K562 (cell line): ENCODE data around the gene SRMS. TPM values are rescaled to one million over a fixed set of nuclear protein-coding genes. Genes with fewer than 3 reads are reported as not detected.

ENCODE experiments used
- ATAC-seq: fragments of 200-7000 bp; cut with Tn5 transposase; 3 replicates; pipeline ENCODE4 v1.9.1; 2020; ENCODE audit warnings: moderate library complexity
- BruUV-seq: library from RNA; stranded (reverse); fragments of 400-500 nt; replicated peaks from 2 replicates; lab custom pipeline; 2021; lab: Mats Ljungman, UMichigan
- CTCF ChIA-PET: fragments of 300-600 bp; formaldehyde crosslinking; extraction: SDS; loops from one replicate; lab custom pipeline; 2021; ENCODE audit warnings: low intra/inter-chr PET ratio; lab: Yijun Ruan, JAX
- POLR2A ChIA-PET: fragments of 300-600, 350-650 bp; sonication (Branson Sonifier 250); formaldehyde crosslinking; extraction: SDS; loops from one replicate; lab custom pipeline; 2021; ENCODE audit warnings: antibody characterized with exemption, inconsistent platforms; lab: Yijun Ruan, JAX
- DNase-seq, 4 experiments: peaks; one replicate each; pipeline versions ENCODE4 v3.0.0 to v3.0.0-alpha.2; 2011 to 2018; ENCODE audit warnings: low spot score in 3 of 4, mixed read lengths in 3 of 4; ENCODE audit errors: extremely low read depth in 1 of 4
- FAIRE-seq: peaks from 2 replicates; lab custom pipeline; 2011; peaks lifted over from hg19 to GRCh38; lab: Jason Lieb, UNC
- H2AFZ ChIP-seq: 2 replicates; pipeline ENCODE4 v1.6.0; 2011; ENCODE audit warnings: low read depth, low read length, control low read depth, inconsistent platforms
- H3K27ac ChIP-seq: fragments of 200-600 bp; 3 replicates; pipeline ENCODE4 v1.8.0; 2011; ENCODE audit warnings: low read depth, mild to moderate bottlenecking, control low read depth, inconsistent platforms, low read length, moderate library complexity, mixed read lengths; ENCODE audit errors: extremely low read depth
- H3K27me3 ChIP-seq, 2 experiments: fragments of 300-600 bp in 1 of 2; 2 replicates in 1 of 2; 3 replicates in 1 of 2; pipeline versions ENCODE4 v1.6.0 to v1.8.0; 2011; ENCODE audit warnings: inconsistent platforms in 2 of 2, low read length in 2 of 2, mild to moderate bottlenecking in 1 of 2, mixed read lengths in 1 of 2, moderate library complexity in 1 of 2; ENCODE audit not compliant: control insufficient read depth in 2 of 2, insufficient read depth in 2 of 2
- H3K36me3 ChIP-seq: fragments of 300-600 bp; 3 replicates; pipeline ENCODE4 v1.8.0; 2011; ENCODE audit warnings: mild to moderate bottlenecking, low read length, inconsistent platforms; ENCODE audit not compliant: control insufficient read depth, insufficient read depth
- H3K4me1 ChIP-seq, 2 experiments: fragments of 200-600 bp in 1 of 2; replicated peaks in 1 of 2; 2 replicates in 1 of 2; 3 replicates in 1 of 2; pipeline versions ENCODE4 v1.5.1 to v1.8.0; 2011; ENCODE audit warnings: inconsistent platforms in 2 of 2, low read length in 2 of 2, mild to moderate bottlenecking in 1 of 2, mixed read lengths in 1 of 2, moderate library complexity in 1 of 2; ENCODE audit not compliant: control insufficient read depth in 2 of 2, insufficient read depth in 2 of 2
- H3K4me2 ChIP-seq: 2 replicates; pipeline ENCODE4 v1.6.1; 2011; ENCODE audit warnings: low read length, control low read depth, inconsistent platforms, mixed read lengths; ENCODE audit not compliant: insufficient read depth
- H3K4me3 ChIP-seq: fragments of 200-600 bp; sonication (generic), shearing (Covaris generic); 2 replicates; pipeline ENCODE4 v1.5.1; 2016; ENCODE audit warnings: control low read depth, inconsistent platforms
- H3K79me2 ChIP-seq: fragments of 200-600 bp; 3 replicates; pipeline ENCODE4 v1.8.0; 2011; ENCODE audit warnings: low read length, inconsistent platforms; ENCODE audit not compliant: control insufficient read depth, insufficient read depth
- H3K9ac ChIP-seq, 2 experiments: 2 replicates each; pipeline versions ENCODE4 v1.6.0 to v1.6.1; 2011; ENCODE audit warnings: low read depth in 2 of 2, low read length in 2 of 2, control low read depth in 1 of 2, inconsistent platforms in 1 of 2, mild to moderate bottlenecking in 1 of 2, mixed read lengths in 1 of 2; ENCODE audit not compliant: insufficient read depth in 1 of 2
- H3K9me1 ChIP-seq: one replicate; pipeline ENCODE4 v1.6.0; 2011; ENCODE audit warnings: inconsistent platforms, mild to moderate bottlenecking, low read length, moderate library complexity; ENCODE audit not compliant: control insufficient read depth, insufficient read depth
- H3K9me3 ChIP-seq: replicated peaks from 2 replicates; pipeline ENCODE4 v1.5.1; 2011; ENCODE audit warnings: low read depth, low read length, inconsistent platforms; ENCODE audit not compliant: control insufficient read depth, insufficient read depth
- H4K20me1 ChIP-seq: replicated peaks from 2 replicates; pipeline ENCODE4 v1.6.1; 2011; ENCODE audit warnings: low read length, inconsistent platforms, mixed read lengths; ENCODE audit not compliant: control insufficient read depth, insufficient read depth
- HMGN3 ChIP-seq: IDR thresholded peaks from 2 replicates; pipeline ENCODE4 v1.6.1; 2011; ENCODE audit warnings: borderline replicate concordance, low read depth, mild to moderate bottlenecking, mixed read lengths, low read length; ENCODE audit not compliant: insufficient read length; ENCODE audit errors: extremely low read depth
- ZNF740 ChIP-seq, 3 experiments: fragments of 200-800 bp in 1 of 3; sonication (Bioruptor generic) in 1 of 3; sonication (generic) in 1 of 3; formaldehyde crosslinking in 1 of 3; IDR thresholded peaks; 2 replicates each; pipeline versions ENCODE4 v1.6.1 to v1.8.0; 2016 to 2022; ENCODE audit warnings: mild to moderate bottlenecking in 2 of 3, missing compliant biosample characterization in 2 of 3, missing genetic modification characterization in 2 of 3, missing genetic modification reagents in 1 of 3
- WGBS: fragments of 100-300 bp; shearing (Covaris generic); methylation state at CpG from one replicate; pipeline ENCODE4 v1.1.6; 2016; ENCODE audit warnings: low coverage, mixed read lengths; ENCODE audit not compliant: insufficient coverage; ENCODE audit errors: missing lambda C conversion rate; 5-methylcytosine and 5-hydroxymethylcytosine counted together
- in situ Hi-C: fragments of 300-500 bp; cut with MboI; formaldehyde crosslinking; loops from 4 replicates; pipeline ENCODE4 v1.15.0; 2018; ENCODE audit warnings: inconsistent platforms, mixed read lengths
- intact Hi-C: fragments of 100-400 bp; cut with micrococcal nuclease; formaldehyde crosslinking; loops from 2 replicates; pipeline ENCODE4 v1.14.2; 2022
- polyA plus RNA-seq, 8 experiments: library from polyadenylated mRNA; depleted of rRNA in 4 of 8; stranded (reverse) in 5 of 8; unstranded in 3 of 8; fragments of >200 nt; fragmentation: Nextera tagmentation in 2 of 8; fragmentation: Illumina TruSeq in 1 of 8; extraction: Ambion mirVana in 2 of 8; extraction: Trizol in 1 of 8; gene quantifications; 2 replicates each; pipeline versions ENCODE4 v1.2.1 to v1.2.3, GENCODE V29; 2011 to 2014; ENCODE audit warnings: inconsistent platforms in 1 of 8, missing spikeins in 1 of 8
- total RNA-seq, 7 experiments: library from RNA; depleted of rRNA in 6 of 7; stranded (reverse); fragments of >200 nt in 6 of 7; fragmentation: Illumina TruSeq in 2 of 7; extraction: Trizol in 2 of 7; gene quantifications; 2 replicates each; pipeline versions ENCODE4 v1.2.1 to v1.2.3, GENCODE V29; 2011 to 2021; ENCODE audit warnings: low replicate concordance in 1 of 7
- TF ChIP-seq, protein P1 (sequence below): sonication (generic); formaldehyde crosslinking; IDR thresholded peaks from 2 replicates; pipeline ENCODE4 v1.8.0; 2022; ENCODE audit warnings: missing genetic modification reagents, mild to moderate bottlenecking, moderate library complexity, borderline replicate concordance

Gene SRMS
- total and polyA plus RNA-seq, 9 of the 15 experiments (the other 6 are each of a cell fraction or from before 2014, with no cell fraction given) = 0.07 TPM; not detected in 8

DNA sequence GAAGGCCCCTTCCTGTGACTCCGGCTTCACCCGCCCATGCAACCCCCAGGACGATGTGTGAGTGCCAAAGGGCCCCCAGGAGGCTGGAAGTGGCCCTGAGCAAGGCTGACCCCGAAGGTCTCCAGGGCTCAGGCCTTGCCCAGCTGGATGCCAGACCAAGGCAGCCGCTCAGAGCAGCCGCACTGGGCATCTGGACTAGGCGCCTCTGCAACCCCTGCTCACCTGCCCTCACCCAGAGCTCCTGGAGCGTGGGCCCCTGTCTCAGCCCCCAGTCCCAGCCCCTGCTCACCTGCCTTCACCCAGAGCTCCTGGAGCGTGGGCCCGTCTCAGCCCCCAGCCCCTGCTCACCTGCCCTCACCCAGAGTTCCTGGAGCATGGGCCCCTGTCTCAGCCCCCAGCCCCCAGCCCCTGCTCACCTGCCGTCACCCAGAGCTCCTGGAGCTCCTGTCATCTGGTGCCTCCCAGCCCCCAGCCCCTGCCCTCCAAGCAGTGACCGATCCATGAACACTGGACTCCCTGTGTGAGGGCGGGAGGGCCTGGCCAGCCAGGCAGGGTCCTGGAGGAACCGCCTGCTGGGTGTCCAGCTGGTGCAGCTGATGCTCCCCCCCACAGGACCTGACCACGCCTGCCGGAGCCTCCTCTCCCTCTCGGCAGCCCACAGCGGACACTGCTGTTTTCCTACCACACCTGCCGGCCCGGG lies 1.1 kb downstream of the SRMS start:
- peak overlapping the region in 1 of 2 experiments; percentile 35; a peak in 1 of 4 replicates for H3K9ac ChIP-seq
- H3K9me1 ChIP-seq = no peaks in the 10 kb centered on the region
- ATAC-seq = peak; percentile 13; the same call in 2 of the 3 replicates
- H3K27ac ChIP-seq = no peak overlapping the region
- no peak overlapping the region; the same call in 1 of the 2 replicates for H2AFZ ChIP-seq
- no peak for FAIRE-seq
- H3K36me3 ChIP-seq = no peaks in the 10 kb centered on the region
- TF ChIP-seq ZNF740 (CRISPR knock-in tag; IDR thresholded peaks at IDR 0.05) (peak; percentile 78), ZNF740 (tag; IDR thresholded peaks at IDR 0.05) (no peak), HMGN3 (no peak)
- TF ChIP-seq, protein P1, sequence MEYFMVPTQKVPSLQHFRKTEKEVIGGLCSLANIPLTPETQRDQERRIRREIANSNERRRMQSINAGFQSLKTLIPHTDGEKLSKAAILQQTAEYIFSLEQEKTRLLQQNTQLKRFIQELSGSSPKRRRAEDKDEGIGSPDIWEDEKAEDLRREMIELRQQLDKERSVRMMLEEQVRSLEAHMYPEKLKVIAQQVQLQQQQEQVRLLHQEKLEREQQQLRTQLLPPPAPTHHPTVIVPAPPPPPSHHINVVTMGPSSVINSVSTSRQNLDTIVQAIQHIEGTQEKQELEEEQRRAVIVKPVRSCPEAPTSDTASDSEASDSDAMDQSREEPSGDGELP (CRISPR knock-in tag) = peak; percentile 76
- in situ Hi-C loops = no loop called here
- intact Hi-C loops = no loop called here
- no peaks in the 10 kb centered on the region for H3K9me3 ChIP-seq
- no peaks in the 10 kb centered on the region for H3K79me2 ChIP-seq
- CTCF ChIA-PET = no interaction called here
- BruUV-seq = no TSS peak
- H3K27me3 ChIP-seq = peaks cover 0 to 38% of the 10 kb centered on the region in 2 experiments; a peak in 4 of 5 replicates
- DNase-seq = no peak
- peaks cover 0 to 74% of the 10 kb centered on the region in 2 experiments; a peak in 3 of 5 replicates for H3K4me1 ChIP-seq
- WGBS = 23% methylated on average over 18 of the region's 20 CpGs
- H4K20me1 ChIP-seq = no peaks in the 10 kb centered on the region
- no peak overlapping the region for H3K4me3 ChIP-seq
- no peak overlapping the region for H3K4me2 ChIP-seq
- POLR2A ChIA-PET = interaction anchor here (0.7 to 1.5 kb wide), 5 partner anchors 8 to 148 kb away, joined by 3 to 5 read pairs (median 3); partner anchors contain the start of gene PPDPF
